Measurements from ENCODE around the gene CCDC32. TPM values are rescaled to one million over a fixed set of nuclear protein-coding genes. Genes with fewer than 3 reads are reported as not detected.

Gene CCDC32
- polyA plus RNA-seq, 1 donor: 14.7 TPM

DNA sequence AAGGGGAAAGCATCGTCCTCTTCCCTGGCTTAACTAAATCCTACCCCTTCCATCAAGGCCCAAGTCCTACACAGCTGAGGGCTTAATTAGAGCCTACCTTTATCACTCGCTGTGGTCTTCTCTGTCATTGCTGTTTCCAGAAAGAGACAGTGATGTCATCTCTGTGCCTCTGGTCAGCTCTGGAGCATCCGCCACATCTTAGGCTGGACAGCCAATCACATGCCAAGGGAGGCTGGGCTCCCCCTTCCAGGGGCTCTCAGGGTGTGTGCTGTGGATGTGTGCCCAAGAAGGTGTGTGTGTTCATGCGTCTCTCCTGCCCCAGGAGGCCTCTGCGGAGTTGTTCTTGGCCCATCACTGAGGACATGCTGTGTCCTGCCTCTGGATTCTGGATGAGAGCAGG lies 51.2 kb downstream of the CCDC32 start:
- no peak for DNase-seq (ENCODE audit: low read depth)

DNA sequence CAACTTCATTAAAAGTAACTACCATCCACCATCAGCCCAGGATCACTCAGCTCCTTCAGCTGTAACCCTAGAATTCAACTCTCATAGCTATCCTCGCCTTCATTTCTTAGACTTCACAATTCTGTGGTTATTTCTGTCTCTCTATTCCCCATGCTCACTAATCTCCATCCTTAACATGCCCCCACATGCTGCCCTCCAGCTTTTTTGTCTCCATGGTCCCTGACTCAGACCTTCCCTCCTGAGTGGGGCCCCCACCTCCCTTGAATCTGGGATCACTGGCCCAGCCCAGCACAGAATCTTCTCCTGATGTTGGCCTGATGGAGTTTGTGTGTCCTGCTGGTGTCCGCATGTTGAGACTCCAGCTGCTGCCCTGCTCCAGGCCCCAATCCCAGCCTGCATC lies 52.4 kb downstream of the CCDC32 start:
- no peak for DNase-seq (ENCODE audit: low read depth)

DNA sequence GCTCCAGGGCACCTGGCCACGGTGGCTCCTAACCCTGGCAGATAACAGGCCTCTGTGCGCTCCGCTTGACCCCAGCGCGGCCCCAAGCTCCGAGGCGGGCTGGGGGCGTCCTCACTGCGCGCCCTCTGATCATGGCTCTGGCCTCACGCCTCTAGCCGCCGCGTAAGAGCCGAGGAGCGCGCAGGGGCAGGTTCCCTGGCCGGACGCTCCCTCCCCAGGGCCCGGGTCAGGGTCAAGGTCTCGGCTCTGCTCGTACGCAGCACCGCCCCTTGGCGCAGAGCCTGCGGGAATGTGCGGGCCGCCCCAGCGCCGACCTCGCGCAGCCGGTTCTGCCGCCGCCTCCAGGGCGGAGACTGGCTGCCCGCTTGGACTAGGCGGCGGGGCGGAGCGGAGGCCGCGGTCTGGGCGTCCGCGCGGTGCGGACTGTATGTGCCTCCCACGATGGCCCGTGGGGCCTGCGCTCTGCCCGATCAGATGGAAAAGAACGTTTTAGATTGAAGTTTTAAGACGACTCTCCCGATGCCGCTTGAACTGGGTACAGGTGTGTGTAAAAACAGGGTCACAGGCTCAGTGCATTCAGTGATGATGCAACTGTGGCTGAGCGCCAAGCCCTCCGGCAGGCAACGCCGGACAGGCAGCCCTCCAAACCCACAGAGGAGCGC lies 53.2 kb downstream of the CCDC32 start:
- DNase-seq (ENCODE audit: low read depth): no peak

DNA sequence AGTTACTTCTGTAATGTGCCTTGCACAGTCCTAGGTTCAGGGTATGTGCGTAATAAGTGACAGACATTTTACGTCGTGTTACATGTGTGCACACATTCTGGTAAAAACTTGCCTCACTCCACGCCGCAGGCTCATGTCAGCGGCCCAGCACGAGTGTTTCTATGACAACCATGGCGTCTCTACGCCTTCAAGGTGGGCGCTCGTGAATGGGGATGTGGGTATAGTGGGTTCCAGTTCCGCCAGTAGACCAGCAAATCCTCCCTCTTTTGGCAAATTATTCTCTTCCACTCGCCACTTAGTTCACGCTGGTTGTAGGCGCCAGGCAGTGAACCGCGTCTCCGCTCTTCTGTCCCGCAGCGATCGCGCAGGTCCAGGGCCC lies 53.8 kb downstream of the CCDC32 start:
- no peak for DNase-seq (ENCODE audit: low read depth)

DNA sequence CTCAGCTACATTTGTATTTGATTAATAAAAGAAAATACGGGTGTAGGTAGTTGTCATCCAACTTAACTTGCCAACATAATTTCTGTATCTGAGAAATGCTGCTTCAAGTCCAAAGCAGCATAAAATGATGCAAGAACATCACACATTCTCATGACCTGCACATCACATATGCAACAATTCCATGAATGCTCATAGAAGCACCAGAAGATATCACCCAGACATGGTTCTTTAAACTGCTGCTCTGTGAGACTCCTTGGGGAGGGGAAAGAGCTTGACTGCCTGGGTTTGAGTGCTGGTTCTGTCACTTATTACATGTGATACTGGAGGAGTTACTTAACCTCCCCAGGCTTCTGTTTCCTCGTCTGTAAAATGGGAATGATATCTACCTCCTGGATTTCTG lies 54.6 kb downstream of the CCDC32 start:
- no peak for DNase-seq (ENCODE audit: low read depth)

DNA sequence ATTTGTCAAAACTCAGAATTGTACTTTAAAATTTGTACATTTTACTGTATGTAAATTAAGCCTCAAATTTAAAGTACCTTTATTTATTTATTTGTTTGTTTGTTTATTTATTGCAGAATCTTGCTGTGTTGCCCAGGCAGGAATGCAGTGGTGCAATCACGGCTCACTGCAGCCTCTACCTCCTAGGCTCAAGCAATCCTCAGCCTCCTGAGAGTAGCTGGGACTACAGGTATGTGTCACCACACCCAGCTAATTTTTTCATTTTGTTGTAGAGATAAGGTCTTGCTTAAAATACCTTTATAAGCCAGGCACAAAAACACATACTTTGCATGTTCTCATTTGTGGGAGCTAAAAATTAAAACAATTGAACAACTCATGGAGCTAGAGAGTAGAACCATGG lies 56.6 kb downstream of the CCDC32 start:
- DNase-seq (ENCODE audit: low read depth): no peak

DNA sequence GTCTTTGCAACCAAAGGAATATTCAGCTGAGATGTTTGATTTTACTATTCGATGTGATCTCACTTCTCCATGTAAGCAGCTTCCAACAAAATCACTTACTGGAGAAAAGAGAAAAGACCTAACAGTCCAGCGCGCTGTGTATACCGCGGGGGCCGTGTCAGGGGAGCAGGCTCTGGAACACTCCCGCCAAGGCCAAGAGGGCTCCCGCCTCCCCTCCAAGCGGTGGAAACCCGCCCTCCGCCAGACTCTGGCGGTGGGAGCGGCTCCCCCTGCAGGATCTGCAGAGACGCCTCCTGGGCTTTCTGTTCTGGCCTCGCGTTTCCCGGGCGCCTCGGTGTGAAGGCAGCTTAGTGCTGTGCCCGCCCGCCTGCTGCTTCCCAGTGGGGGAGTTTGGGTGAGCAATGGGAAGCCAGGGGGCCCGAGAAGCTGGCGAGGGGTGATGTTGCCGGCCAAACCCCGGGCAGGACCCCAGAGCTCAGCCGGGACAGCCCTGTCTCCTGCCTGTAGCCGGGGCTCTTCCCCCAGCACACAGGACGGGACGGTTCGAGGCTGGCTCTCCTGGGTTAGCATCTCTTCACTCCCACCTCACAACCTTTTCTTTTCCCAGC lies 57.8 kb downstream of the CCDC32 start:
- DNase-seq (ENCODE audit: low read depth): peak; percentile 57

Other genes with a start within 250 kb of the CCDC32 start
- 14.1 TPM for gene INAFM2, start 241.3 kb downstream of the CCDC32 start, polyA plus RNA-seq (ENCODE audit: insufficient read length)
- gene CCDC9B, start 224.1 kb downstream of the CCDC32 start, polyA plus RNA-seq (ENCODE audit: insufficient read length): 17.0 TPM
- gene PHGR1, start 214.0 kb downstream of the CCDC32 start, polyA plus RNA-seq (ENCODE audit: insufficient read length): not detected
- gene DISP2, start 206.8 kb downstream of the CCDC32 start, polyA plus RNA-seq (ENCODE audit: insufficient read length): 1.4 TPM
- 20.0 TPM for gene KNSTRN, start 182.3 kb downstream of the CCDC32 start, polyA plus RNA-seq (ENCODE audit: insufficient read length)
- gene IVD, start 159.2 kb downstream of the CCDC32 start, polyA plus RNA-seq (ENCODE audit: insufficient read length): 54.4 TPM
- 24.6 TPM for gene BAHD1, start 124.1 kb downstream of the CCDC32 start, polyA plus RNA-seq (ENCODE audit: insufficient read length)
- gene CHST14, start 94.1 kb downstream of the CCDC32 start, polyA plus RNA-seq (ENCODE audit: insufficient read length): 33.8 TPM
- gene RPUSD2, start 4.3 kb upstream of the CCDC32 start, polyA plus RNA-seq (ENCODE audit: insufficient read length): 8.7 TPM
- gene KNL1, start 29.2 kb upstream of the CCDC32 start, polyA plus RNA-seq (ENCODE audit: insufficient read length): 7.5 TPM
- gene RAD51, start 130.1 kb upstream of the CCDC32 start, polyA plus RNA-seq (ENCODE audit: insufficient read length): 7.0 TPM
- 20.2 TPM for gene RMDN3, start 190.2 kb upstream of the CCDC32 start, polyA plus RNA-seq (ENCODE audit: insufficient read length)
- 5.6 TPM for gene GCHFR, start 199.0 kb upstream of the CCDC32 start, polyA plus RNA-seq (ENCODE audit: insufficient read length)
- 1.9 TPM for gene C15orf62, start 204.9 kb upstream of the CCDC32 start, polyA plus RNA-seq (ENCODE audit: insufficient read length)
- gene ZFYVE19, start 242.0 kb upstream of the CCDC32 start, polyA plus RNA-seq (ENCODE audit: insufficient read length): 16.1 TPM
- 22.8 TPM for gene DNAJC17, start 242.4 kb upstream of the CCDC32 start, polyA plus RNA-seq (ENCODE audit: insufficient read length)